ENCODE results near the gene ZNHIT2.

ZNHIT2 gene

GRCh38 chr11:65132238-65132987 is 14.9 kb upstream of the ZNHIT2 start:
- Histone ChIP-seq H3K36me3 (ENCODE audit: low read depth) (peaks cover 50% of the 10 kb centered on the region), H3K4me3 (ENCODE audit: severe bottlenecking) (no peak overlapping the region), H3K27ac (ENCODE audit: poor library complexity, severe bottlenecking) (no peak overlapping the region), H3K27me3 (ENCODE audit: insufficient read depth, poor library complexity, severe bottlenecking) (no peaks in the 10 kb centered on the region), H3K4me1 (ENCODE audit: insufficient read depth, poor library complexity, severe bottlenecking) (peaks cover 3% of the 10 kb centered on the region), H3K9me3 (ENCODE audit: severe bottlenecking) (no peaks in the 10 kb centered on the region)
- no peak for DNase-seq (ENCODE audit: low spot score)
- no peak for ATAC-seq (ENCODE audit: low read depth)
- TF ChIP-seq CTCF (IDR thresholded peaks at IDR 0.05; ENCODE audit: poor library complexity, severe bottlenecking), result no peak

GRCh38 chr11:65131895-65132237 is 14.4 kb upstream of the ZNHIT2 start:
- no peak overlapping the region for H3K4me3 ChIP-seq (ENCODE audit: severe bottlenecking)
- ATAC-seq (ENCODE audit: low read depth) (no peak), DNase-seq (ENCODE audit: low spot score) (no peak)
- H3K27ac ChIP-seq (ENCODE audit: poor library complexity, severe bottlenecking), result no peak overlapping the region
- no peaks in the 10 kb centered on the region for H3K27me3 ChIP-seq (ENCODE audit: insufficient read depth, poor library complexity, severe bottlenecking)
- H3K4me1 ChIP-seq (ENCODE audit: insufficient read depth, poor library complexity, severe bottlenecking), result peaks cover 3% of the 10 kb centered on the region
- peaks cover 55% of the 10 kb centered on the region for H3K36me3 ChIP-seq (ENCODE audit: low read depth)
- no peak for TF ChIP-seq CTCF (IDR thresholded peaks at IDR 0.05; ENCODE audit: poor library complexity, severe bottlenecking)
- no peaks in the 10 kb centered on the region for H3K9me3 ChIP-seq (ENCODE audit: severe bottlenecking)

- Histone ChIP-seq H3K4me1 (ENCODE audit: insufficient read depth, poor library complexity, severe bottlenecking) (peaks cover 3% of the 10 kb centered on the region), H3K27ac (ENCODE audit: poor library complexity, severe bottlenecking) (no peak overlapping the region), H3K27me3 (ENCODE audit: insufficient read depth, poor library complexity, severe bottlenecking) (no peaks in the 10 kb centered on the region), H3K4me3 (ENCODE audit: severe bottlenecking) (no peak overlapping the region), H3K9me3 (ENCODE audit: severe bottlenecking) (no peaks in the 10 kb centered on the region), H3K36me3 (ENCODE audit: low read depth) (peaks cover 59% of the 10 kb centered on the region)
- ATAC-seq (ENCODE audit: low read depth) (no peak), DNase-seq (ENCODE audit: low spot score) (no peak)
- TF ChIP-seq CTCF (IDR thresholded peaks at IDR 0.05; ENCODE audit: poor library complexity, severe bottlenecking), result no peak
These were observed 13.9 kb upstream of the ZNHIT2 start for GRCh38 chr11:65131417-65131776.

- Histone ChIP-seq H3K36me3 (ENCODE audit: low read depth) (peaks cover 65% of the 10 kb centered on the region), H3K9me3 (ENCODE audit: severe bottlenecking) (no peaks in the 10 kb centered on the region), H3K4me3 (ENCODE audit: severe bottlenecking) (no peak overlapping the region), H3K4me1 (ENCODE audit: insufficient read depth, poor library complexity, severe bottlenecking) (peaks cover 3% of the 10 kb centered on the region), H3K27me3 (ENCODE audit: insufficient read depth, poor library complexity, severe bottlenecking) (no peaks in the 10 kb centered on the region), H3K27ac (ENCODE audit: poor library complexity, severe bottlenecking) (no peak overlapping the region)
- ATAC-seq (ENCODE audit: low read depth) (no peak), DNase-seq (ENCODE audit: low spot score) (no peak)
- no peak for TF ChIP-seq CTCF (IDR thresholded peaks at IDR 0.05; ENCODE audit: poor library complexity, severe bottlenecking)
These were observed 13.3 kb upstream of the ZNHIT2 start for GRCh38 chr11:65130631-65131416.
